CMK (cell line): Measurements from ENCODE around the gene PDE4D.

Experiments used
- DNase-seq: peaks from one replicate; pipeline ENCODE4 v3.0.0-alpha.2; 2010; ENCODE audit warnings: low read depth

Gene PDE4D

GRCh38 chr5:59893429-59894227, at the start of gene PDE4D:
Gene PDE4D (minus strand): TSS chr5:59893726.
- DNase-seq, result no peak

DNA sequence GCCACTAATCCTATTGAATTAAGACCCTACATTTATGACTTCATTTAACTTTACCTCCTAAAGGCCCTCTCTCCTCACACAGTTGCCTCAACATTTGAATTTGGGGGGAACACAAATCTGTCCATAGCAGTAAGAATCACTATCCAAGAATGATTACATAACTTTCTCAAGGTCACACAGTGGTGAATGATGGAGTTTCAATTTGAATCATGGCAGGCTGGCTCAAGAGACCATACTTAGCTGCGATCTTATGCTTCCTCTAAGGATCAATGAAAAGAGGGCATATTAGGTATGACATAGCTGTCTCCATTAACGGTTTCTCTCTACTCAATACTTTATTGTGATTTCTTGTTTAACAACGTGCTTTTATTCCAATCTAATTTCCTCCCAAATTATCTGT, 44.1 kb upstream of the PDE4D start:
- no peak for DNase-seq

- DNase-seq, result no peak
These were observed 29.9 kb upstream of the PDE4D start for GRCh38 chr5:59923465-59923864.

DNA sequence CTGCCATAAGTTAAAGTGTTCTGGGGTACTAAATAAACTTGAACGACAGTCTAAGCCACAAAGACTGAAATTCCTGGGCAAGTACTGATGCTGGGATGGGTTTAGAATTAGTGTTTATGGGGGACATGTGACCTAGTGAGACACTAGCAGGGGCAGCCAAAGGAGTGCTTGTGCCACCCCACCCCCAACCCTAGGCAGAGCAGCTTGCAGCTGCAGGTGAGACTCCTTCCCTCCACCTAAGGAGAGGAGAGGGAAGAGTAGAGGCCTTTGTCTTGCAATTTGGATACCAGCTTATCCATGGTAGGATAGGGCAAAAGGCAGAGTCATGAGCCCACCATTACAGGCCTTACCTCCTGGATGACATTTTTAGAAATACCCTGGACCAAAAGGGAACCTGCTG, 28.7 kb upstream of the PDE4D start:
- DNase-seq, result no peak

DNA sequence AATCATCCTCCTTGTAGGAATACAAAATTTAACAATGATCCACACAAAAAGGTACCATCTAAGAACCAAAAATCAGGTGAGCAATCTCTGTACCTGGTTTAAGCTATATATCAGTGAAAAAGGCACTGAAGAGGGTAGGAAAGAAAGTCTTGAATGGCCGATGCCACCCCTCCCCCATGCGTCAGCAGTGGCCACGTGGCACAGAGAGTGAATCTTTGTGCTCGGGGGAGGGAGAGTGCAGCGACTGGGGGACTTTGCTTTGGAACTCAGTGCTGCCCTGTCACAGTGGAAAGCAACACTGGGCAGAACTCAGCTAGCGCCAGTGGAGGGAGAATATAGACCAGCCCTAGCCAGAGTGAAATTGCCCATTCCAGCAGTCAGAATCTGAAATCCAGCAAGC, 28.3 kb upstream of the PDE4D start:
- DNase-seq, result no peak

- peak; percentile 1 for DNase-seq
These were observed 26.0 kb upstream of the PDE4D start for GRCh38 chr5:59919484-59919883.

DNA sequence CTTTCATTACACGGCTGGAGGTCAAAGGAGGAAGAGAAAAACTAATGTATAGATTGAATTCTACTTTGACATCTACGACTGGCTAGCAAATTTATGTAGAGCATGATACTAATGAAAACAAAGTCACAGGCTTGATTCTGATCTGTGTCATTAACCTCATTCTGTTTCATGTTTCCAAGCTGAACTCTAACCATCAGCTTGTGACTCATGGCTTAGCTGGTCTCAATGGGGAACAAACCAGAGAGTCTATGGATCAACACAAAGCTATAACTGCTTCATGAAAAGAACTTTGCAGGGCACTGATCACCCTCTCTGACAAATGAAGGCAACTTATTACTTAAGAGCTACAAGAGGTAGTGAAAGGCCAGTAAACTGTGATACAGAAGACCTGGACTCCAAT, 23.6 kb upstream of the PDE4D start:
- DNase-seq, result no peak

- no peak for DNase-seq
These were observed 11.7 kb upstream of the PDE4D start for GRCh38 chr5:59905188-59905587.

DNA sequence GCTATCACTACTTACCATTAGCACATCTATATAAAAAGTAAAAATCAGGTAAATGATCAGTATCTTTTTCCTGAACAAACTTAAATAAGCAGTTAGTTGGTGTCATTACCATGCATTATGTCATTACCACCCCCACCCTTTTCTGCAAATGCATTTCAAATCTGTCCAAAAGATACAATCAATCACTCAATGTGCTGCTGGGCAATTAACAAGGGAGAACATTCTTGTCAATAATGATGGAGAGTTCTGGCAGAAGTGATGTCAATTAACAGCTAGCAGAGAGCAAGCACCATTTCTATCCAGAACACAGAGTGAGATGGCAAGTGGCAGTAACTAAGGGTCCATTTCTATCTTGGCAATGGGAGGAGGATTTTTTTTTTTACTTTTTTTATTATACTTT, 3.5 kb upstream of the PDE4D start:
- no peak for DNase-seq

- DNase-seq, result no peak
These were observed 1.4 kb downstream of the PDE4D start for GRCh38 chr5:59891962-59892643.

DNA sequence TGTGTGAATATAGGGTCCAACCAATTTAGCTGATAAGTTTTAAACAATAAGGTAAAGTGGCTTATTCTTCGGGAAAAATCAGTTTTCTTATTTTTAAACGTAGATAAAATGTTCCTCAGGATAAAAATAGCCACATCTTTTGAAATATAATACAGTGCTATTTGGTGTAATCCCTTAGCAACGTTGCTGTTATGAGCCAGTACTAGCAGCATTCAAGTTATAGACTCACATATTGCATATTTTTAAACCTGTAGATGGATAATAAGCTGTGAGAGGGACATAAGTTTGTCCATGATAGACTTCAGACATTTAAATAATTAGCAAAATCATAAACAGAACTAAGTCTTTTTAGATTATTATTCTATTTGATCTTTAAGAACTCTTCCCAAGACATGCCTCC, 6.3 kb downstream of the PDE4D start:
- DNase-seq, result no peak

- DNase-seq, result no peak
These were observed 18.9 kb downstream of the PDE4D start for GRCh38 chr5:59874675-59875074.

DNA sequence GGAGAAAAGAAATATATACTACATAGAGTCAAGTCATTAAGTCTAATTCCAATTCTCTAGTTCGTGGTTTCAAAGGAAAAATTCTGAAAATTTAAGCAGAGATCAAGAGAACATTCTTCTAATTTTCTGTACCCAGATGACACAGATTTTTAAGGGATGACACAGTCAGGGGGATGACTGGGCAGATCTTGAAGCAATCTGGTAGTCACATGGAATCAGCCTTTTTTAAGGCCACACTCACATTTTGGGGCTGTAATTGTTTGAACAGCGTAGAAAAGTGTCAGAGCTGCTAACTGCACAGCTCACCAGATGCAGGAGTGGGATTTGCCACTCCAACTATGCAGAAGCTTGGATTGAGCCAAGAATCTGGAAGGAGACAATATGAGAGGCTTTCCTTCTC, 20.4 kb downstream of the PDE4D start:
- DNase-seq, result no peak

DNA sequence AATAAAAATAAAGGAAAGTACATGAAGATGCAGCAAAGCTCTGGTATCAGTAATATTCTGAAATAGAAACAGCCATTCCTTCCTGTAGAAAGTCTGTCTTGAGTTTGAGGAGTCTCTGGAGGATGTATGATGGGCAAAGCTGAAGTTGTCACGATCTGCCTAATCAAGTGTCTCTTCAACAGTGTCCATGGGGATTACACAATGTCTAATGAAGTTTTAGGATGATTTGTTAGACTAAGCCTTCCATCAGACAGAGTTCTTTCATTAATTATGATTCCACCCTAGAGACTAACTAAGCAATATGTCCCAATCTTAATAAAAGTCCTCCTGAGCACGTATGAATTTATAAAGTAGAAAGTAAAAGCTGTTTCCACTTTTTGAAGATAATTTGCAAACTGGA, 26.9 kb downstream of the PDE4D start:
- no peak for DNase-seq

DNA sequence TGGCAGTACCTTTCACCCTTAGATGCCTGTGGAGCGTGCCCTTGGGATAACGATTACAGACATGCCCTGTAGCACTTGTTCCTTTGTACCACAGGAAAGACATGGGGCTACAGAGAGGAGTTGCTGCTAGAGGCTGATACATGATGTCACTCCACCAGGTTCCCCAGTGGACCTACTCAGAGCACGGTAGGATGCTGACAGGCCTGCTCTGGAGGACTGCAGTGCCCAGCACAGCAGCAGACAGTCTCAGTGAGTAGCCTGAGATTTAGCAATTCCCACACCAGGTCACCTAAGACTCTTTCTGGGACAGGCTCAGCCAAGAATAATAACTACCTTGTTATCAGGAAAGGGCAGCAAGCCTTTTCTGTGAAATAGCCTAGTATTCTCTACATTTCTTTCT, 28.8 kb downstream of the PDE4D start:
- no peak for DNase-seq

GRCh38 chr5:59863777-59864176, 29.7 kb downstream of the PDE4D start:
- DNase-seq, result no peak

DNA sequence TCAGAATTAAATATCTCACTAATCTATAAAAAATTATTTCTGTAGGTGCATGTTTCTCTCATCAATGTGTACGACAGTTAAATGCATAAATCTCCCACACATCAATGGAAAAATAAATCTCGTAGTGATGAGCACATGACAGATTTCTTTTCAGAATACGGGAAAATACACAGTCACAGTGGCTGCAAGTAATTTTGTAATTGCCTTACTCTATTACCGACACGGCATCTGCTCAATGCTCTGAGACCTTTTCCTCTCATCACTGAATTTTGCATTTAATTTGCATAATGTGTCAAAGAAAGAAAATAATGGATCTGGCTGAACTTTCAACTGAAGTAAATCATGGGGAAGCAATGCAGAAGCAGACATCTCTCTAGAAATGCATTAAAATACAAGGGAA, 37.2 kb downstream of the PDE4D start:
- DNase-seq, result no peak

GRCh38 chr5:59850766-59851165, 42.8 kb downstream of the PDE4D start:
- no peak for DNase-seq

DNA sequence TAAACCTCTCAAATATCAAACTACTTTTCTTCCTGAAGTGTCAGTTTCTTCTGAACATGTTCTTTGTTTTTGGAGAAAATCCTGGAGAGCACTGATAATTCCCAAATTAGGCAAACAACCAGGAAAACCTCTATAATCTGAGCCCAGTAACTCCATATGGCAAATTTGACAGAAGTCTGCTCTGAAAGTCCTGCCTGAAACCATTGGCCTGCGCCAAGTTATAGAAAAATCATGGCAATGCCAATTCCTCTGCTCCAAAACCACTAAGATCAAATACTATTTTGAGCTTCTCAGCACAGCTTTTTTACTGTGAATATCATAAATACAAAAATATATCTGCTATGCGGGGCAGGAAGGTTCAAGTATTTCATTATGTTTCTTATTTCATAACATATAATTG, 45.9 kb downstream of the PDE4D start:
- DNase-seq, result no peak

DNA sequence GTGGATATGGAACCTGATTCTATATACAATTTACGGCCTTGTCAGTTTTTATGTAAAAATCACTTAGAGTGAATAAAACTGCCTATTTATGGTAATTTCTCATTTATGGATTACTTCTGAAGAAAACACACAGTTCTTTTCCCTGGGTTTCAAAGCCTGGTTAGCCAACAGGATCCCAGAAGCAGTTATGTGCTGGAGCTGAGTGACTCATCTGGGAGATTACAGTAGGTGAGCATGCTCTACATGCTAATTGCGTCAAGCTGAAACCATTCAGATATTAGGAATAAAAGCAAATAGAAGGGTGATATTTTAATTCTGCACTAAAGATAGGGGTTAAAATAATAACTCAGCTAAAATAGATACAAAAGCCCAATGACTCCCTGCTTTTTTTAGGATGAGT, 47.8 kb downstream of the PDE4D start:
- no peak for DNase-seq

DNA sequence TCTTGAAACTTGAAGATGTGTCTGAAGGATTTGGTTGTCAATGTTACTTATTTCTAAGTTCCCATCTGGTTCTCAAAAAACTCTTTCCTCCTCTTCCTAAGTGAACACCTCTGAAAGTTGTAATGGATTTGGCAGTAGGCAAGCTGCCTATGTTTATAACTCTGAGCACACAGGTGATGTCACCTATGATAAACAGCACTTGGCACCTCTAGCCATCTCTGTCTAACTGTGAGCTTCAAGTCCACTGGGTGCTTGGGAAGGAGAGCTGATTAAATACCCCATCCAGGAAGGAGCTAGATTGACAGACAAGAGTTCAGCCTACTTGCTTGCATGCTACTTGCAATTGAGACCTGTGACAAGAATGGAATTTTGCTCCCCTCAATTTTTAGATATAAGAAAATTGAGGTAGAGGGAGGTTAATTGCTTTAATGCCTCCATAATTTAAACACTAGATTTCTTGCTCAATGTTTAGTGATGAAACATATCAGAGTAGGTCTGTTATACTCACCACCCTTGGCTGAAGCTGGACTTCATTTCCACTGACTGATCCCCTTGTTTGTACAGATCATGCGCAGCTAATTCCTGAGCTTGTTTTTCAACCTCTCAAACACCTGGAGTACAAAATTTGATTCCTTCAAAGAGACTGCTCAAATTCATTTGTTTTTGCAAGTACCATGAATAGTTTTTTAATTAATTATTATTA, 49.9 kb downstream of the PDE4D start:
- DNase-seq, result no peak

DNA sequence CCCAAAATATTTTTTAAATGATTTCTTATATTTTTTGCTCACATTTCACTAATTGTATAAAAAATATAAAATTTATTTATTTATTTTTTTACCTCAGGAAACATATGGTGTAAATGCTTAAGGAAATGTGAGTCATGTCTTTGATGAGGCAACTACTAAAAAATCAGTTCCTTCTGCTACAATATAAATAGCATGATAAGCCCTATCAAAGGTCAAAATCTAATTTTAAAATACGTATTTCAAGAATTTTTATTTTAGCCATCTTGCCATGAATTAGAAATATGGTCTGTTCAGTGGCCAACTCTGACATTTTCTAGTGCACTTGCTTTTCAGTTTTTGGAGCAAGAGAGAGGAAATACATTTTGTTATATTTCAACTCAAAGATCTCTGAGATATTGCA, 50.5 kb downstream of the PDE4D start:
- DNase-seq, result no peak

DNA sequence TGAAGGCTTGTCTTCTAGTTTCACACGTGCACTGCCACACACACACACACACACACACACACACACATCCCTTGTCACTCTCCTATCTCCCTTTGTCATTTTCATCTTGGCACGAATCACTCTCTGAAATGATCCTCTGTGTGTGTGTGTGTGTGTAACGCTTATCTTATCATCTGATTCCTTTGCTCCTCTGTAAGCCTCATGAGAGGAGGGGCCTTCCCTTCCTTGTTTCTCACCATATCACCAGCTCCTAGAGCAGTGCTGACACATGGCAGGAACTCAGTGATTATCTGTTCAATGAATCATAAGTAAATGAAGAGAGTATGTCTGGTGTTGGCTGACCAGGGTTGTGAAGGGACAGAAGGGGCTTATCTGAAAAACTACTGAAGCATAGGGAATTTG, 53.3 kb downstream of the PDE4D start:
- DNase-seq, result no peak
